Measurements from ENCODE around the gene MEA1.

MEA1 gene

GRCh38 chr6:43053545-43054205 is 39.9 kb upstream of the MEA1 start, which contains the start of gene CUL7 (continued):
- peak; percentile 27; the same call in 1 of the 2 replicates for TF ChIP-seq ZNF18 (tag by site-specific recombination; IDR thresholded peaks at IDR 0.05)
- peak; percentile 55 for TF ChIP-seq ZIC2 (tag by site-specific recombination; IDR thresholded peaks at IDR 0.05)
- no peak for TF ChIP-seq ZNF112 (tag by site-specific recombination; IDR thresholded peaks at IDR 0.05)
- TF ChIP-seq ZSCAN16 (tag by site-specific recombination; IDR thresholded peaks at IDR 0.05) = peak; percentile 15; the same call in 1 of the 2 replicates
- peak; percentile 60 for TF ChIP-seq ZBTB26 (tag by site-specific recombination; optimal IDR thresholded peaks at IDR 0.05)
- no peak for TF ChIP-seq PRDM2 (tag by site-specific recombination; IDR thresholded peaks at IDR 0.05; ENCODE audit: borderline replicate concordance)
- 0 out of 2 replicates have a peak, but pooled peaks have one; percentile 39 for TF ChIP-seq OVOL3 (tag by site-specific recombination; IDR thresholded peaks at IDR 0.05)
- TF ChIP-seq HIC1 (tag by site-specific recombination; IDR thresholded peaks at IDR 0.05) = peak; percentile 96
- peak; percentile 76 for TF ChIP-seq ZNF341 (tag by site-specific recombination; IDR thresholded peaks at IDR 0.05; ENCODE audit: low read depth)
- peak; percentile 52; the same call in 1 of the 2 replicates for TF ChIP-seq ZNF394 (tag by site-specific recombination; IDR thresholded peaks at IDR 0.05; ENCODE audit: borderline replicate concordance)
- no peak for TF ChIP-seq ZNF248 (tag by site-specific recombination; IDR thresholded peaks at IDR 0.05)
- peak; percentile 71; the same call in 1 of the 2 replicates for TF ChIP-seq ELK4 (IDR thresholded peaks at IDR 0.05; ENCODE audit: borderline replicate concordance, low read depth, low read length)
- no peak; the same call in 1 of the 2 replicates for TF ChIP-seq ZNF391 (tag by site-specific recombination; IDR thresholded peaks at IDR 0.05; ENCODE audit: borderline replicate concordance, low read depth)
- TF ChIP-seq ZBTB48 (tag by site-specific recombination; IDR thresholded peaks at IDR 0.05) = peak; percentile 96
- TF ChIP-seq WT1 (tag by site-specific recombination; IDR thresholded peaks at IDR 0.05) = no peak
- no peak for TF ChIP-seq ZNF596 (tag by site-specific recombination; IDR thresholded peaks at IDR 0.05)
- TF ChIP-seq ZNF626 (tag by site-specific recombination; IDR thresholded peaks at IDR 0.05) = no peak
- peak; percentile 81; the same call in 1 of the 2 replicates for TF ChIP-seq PBX3 (CRISPR knock-in tag; IDR thresholded peaks at IDR 0.05)
- TF ChIP-seq ZBTB20 (tag by site-specific recombination; IDR thresholded peaks at IDR 0.05) = peak; percentile 91
- peak; percentile 95 for TF ChIP-seq ZNF366 (tag by site-specific recombination; conservative IDR thresholded peaks at IDR 0.05)
- TF ChIP-seq SALL2 (tag by site-specific recombination; IDR thresholded peaks at IDR 0.05; ENCODE audit: borderline replicate concordance) = no peak
- peak; percentile 42; the same call in 1 of the 2 replicates for TF ChIP-seq ZNF121 (tag by site-specific recombination; IDR thresholded peaks at IDR 0.05)
- TF ChIP-seq KLF16 (tag by site-specific recombination; IDR thresholded peaks at IDR 0.05) = peak; percentile 84
- no peak for TF ChIP-seq ZNF214 (tag by site-specific recombination; IDR thresholded peaks at IDR 0.05; ENCODE audit: borderline replicate concordance)
- no peak for TF ChIP-seq ZNF658 (tag by site-specific recombination; IDR thresholded peaks at IDR 0.05)
